Stimulated activated CD8-positive, alpha-beta memory T cell treated with anti-CD3 and anti-CD28 coated beads, Interleukin-4, amount 100 ng/mL, for 24 hours (primary cell): Measurements from ENCODE around the gene CPN1.
A peak's percentile ranks its signal among the peaks of the same experiment; 100 is the strongest.

ENCODE experiments used
- DNase-seq: peaks from one replicate; pipeline ENCODE4 v3.0.0-alpha.2; 2020; ENCODE audit warnings: low read depth

The CPN1 gene

GRCh38 chr10:99996671-99997648, 84.7 kb downstream of the CPN1 start:
- no peak for DNase-seq

DNA sequence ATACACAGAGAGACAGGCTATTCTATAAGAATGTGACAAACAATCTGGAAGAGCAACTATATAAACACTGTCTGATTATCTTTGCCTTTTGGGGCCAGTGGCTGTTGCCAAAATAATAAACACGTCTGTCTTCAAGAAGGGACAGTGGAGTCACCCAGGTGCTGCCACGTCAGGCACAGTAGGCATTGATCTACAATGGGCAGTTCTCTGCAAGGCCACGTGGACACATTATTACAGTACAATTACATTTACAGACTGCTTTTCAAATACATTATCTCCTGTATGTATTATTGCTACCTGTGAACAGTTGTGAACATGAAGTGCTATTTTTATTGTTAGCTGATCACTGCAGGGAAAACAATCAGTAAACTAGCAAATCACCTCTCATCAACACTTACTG, 86.0 kb downstream of the CPN1 start:
- DNase-seq, result no peak

- DNase-seq, result no peak
Observed at GRCh38 chr10:99995269-99995668, 86.4 kb downstream of the CPN1 start.

- DNase-seq, result no peak
Observed at GRCh38 chr10:99994801-99995200, 86.9 kb downstream of the CPN1 start.

DNA sequence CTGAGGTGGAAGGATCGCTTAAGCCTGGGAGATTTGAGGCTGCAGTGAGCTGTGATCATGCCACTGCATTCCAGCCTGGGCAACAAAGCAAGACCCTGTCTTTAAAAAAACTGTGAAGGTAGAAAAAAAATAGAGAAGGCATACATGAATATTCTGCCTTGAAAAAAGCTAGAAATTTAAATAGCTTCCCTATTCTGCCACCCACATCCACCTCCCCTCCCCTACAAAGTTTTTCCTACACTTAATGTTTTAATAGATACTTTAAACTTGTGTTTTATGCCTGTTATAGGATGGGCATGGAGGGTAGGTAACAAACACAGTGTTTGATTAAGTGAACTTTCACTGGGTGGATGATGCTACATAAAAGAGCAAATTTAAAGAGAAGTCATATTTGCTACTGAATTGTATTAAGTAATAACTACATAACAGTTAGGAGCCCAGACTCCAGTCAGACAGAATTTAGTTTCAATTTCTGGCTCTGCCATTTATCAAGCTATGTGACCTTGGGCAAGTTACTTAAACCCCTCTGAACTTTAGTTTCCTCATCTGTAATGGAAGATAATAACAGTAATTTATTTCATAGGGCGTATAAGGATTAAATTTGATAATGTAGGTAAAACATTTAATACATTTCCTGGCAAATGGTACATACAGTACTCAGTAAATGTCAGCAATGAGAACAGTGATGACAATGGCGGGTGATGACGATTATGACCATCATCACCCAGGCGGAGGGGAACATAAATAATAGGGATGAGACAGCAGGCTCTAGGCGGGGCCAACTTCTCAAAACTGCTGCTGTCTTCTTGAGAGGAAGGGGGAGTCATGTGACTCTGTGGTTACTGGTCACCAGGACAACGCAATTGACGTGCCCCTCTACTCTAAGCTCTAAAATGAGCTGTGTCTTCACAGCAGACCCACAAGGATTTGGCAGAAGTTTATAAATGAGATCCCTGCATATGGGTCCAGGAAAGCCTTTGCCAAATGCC, 87.7 kb downstream of the CPN1 start:
- peak; percentile 32 for DNase-seq
